Left ventricle myocardium inferior (tissue), 1 donor: ENCODE measurements around the gene INTS11. TPM values are rescaled to one million over a fixed set of nuclear protein-coding genes. Genes with fewer than 3 reads are reported as not detected.

Source experiments
- DNase-seq: peaks from one replicate; pipeline ENCODE4 v3.0.0-alpha.2; 2020
- H3K27ac ChIP-seq: fragments of 200-600 bp; replicated peaks from 2 replicates; pipeline ENCODE4 v1.8.0; 2021
- H3K27me3 ChIP-seq: fragments of 200-600 bp; 2 replicates; pipeline ENCODE4 v1.8.0; 2021; ENCODE audit warnings: low read depth
- H3K36me3 ChIP-seq: fragments of 200-600 bp; 2 replicates; pipeline ENCODE4 v1.8.0; 2021
- H3K4me1 ChIP-seq: fragments of 200-600 bp; 2 replicates; pipeline ENCODE4 v1.8.0; 2021
- H3K4me3 ChIP-seq: fragments of 200-600 bp; 2 replicates; pipeline ENCODE4 v1.8.0; 2021; ENCODE audit warnings: mild to moderate bottlenecking, moderate library complexity
- H3K9me3 ChIP-seq: fragments of 200-600 bp; replicated peaks from 2 replicates; pipeline ENCODE4 v1.8.0; 2021
- intact Hi-C: fragments of 100-400 bp; cut with micrococcal nuclease; formaldehyde crosslinking; loops from one replicate; pipeline ENCODE4 v1.11.0; 2022
- long read RNA-seq: library from polyadenylated mRNA; unstranded; transcript quantifications from one replicate; pipeline ENCODE4 v2.0.0, GENCODE V29; 2021
- total RNA-seq: library from RNA; stranded (reverse); fragmentation: NEBNext Ultra II Directional; extraction: Animal tissue kit (Norgen Biotek cat#: 25700); gene quantifications from one replicate; pipeline ENCODE4 v1.2.1, GENCODE V29; 2021
- TF ChIP-seq, protein P1 (sequence below): fragments of 200-600 bp; IDR thresholded peaks from 2 replicates; pipeline ENCODE4 v1.8.0; 2021; ENCODE audit warnings: antibody characterized with exemption, mild to moderate bottlenecking, borderline replicate concordance
- donor health status: DM: no; HTN: yes; CAD: no; lungs with severe emphysema.

Gene INTS11
- 70.1 TPM for total RNA-seq
- long read RNA-seq, transcript INTS11-208 (17 exons, 2,148 nt), result major isoform, 125 of 179 reads
- long read RNA-seq, partial matches to known transcripts, result 21 of 179 reads
- long read RNA-seq, other reads (novel, unspliced or antisense), result 29 of 179 reads

DNA sequence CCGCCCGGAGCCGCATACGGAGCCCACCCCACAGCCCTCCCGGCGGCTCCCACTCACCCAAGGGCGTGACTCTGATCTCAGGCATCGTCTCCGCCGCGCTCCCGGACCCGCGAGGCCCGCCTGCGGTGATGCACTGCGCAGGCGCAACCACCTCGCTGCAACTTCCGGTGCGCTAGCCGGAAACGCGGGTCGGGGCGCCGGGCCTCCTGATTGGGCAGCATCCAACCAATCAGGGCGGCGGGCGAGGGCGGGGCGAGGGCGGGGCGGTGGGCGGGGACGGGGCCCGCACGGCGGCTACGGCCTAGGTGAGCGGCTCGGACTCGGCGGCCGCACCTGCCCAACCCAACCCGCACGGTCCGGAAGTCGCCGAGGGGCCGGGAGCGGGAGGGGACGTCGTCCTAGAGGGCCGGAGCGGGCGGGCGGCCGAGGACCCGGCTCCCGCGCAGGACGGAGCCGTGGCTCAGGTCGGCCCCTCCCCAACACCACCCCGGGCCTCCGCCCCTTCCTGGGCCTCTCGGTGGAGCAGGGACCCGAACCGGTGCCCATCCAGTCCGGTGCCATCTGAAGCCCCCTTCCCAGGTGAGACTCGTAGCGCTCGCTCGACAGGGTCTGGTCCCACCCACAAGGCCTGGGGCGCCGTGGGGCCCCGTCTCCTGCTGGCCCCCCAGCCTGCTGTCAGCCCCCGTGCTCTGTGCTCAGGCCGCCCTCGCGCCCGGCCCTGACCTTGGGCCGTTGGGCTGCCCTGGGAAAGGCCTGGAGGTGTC is at the start of gene INTS11, which contains the start of gene CPTP:
Gene INTS11 (minus strand): TSS at position 137 of the 764 bp plus-strand sequence. CDS start 52 bp downstream, at position 85.
Gene CPTP (plus strand): TSS at position 279 of the 764 bp plus-strand sequence. CDS start 2,109 bp downstream, outside the sequence.
- peaks cover 42% of the 10 kb centered on the region for H3K36me3 ChIP-seq
- intact Hi-C loops, result no loop called here

DNA sequence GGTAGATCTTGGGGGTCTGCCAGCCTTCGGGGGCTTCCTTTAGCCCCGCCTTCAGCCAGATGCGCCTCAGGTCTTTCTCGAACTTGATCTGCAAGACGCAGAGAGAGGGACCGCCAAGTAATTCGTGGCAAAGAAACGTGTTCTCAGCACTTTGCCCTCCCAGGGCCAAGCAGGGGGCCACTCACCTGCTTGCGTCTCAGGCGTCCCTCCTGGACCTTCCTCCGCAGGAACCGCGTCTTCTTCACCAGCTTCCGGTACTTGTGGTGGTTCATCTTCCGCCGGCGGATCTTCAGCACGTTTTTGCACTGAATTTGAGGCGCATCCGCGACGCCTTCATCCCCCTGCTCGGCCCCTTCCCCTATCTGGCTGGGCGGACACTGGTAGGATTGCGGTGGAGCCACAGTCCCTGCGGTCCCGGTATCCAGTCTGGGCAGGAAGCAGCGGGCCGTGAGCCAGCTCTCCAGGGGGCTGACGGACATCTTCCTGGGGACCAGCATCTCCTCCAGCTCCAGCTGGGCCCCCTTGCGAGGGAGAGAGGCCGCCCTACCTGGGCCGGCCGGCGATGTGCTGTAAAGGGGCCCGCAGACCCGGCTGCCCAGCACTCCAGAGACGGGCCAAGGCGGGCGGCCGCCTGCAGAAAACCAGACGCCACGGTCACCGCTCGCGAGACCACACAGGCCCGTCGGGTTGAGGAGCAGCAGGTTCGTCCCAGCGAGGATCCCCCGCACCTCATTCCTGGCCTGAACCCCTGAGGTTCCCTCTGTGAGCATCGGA is 49.5 kb upstream of the INTS11 start:
- TF ChIP-seq, protein P1, sequence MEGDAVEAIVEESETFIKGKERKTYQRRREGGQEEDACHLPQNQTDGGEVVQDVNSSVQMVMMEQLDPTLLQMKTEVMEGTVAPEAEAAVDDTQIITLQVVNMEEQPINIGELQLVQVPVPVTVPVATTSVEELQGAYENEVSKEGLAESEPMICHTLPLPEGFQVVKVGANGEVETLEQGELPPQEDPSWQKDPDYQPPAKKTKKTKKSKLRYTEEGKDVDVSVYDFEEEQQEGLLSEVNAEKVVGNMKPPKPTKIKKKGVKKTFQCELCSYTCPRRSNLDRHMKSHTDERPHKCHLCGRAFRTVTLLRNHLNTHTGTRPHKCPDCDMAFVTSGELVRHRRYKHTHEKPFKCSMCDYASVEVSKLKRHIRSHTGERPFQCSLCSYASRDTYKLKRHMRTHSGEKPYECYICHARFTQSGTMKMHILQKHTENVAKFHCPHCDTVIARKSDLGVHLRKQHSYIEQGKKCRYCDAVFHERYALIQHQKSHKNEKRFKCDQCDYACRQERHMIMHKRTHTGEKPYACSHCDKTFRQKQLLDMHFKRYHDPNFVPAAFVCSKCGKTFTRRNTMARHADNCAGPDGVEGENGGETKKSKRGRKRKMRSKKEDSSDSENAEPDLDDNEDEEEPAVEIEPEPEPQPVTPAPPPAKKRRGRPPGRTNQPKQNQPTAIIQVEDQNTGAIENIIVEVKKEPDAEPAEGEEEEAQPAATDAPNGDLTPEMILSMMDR, result no peak
- Histone ChIP-seq H3K27me3 (no peaks in the 10 kb centered on the region), H3K9me3 (no peaks in the 10 kb centered on the region), H3K4me3 (peak overlapping the region; percentile 100), H3K27ac (peak overlapping the region; percentile 99), H3K4me1 (peaks cover 47% of the 10 kb centered on the region), H3K36me3 (peaks cover 11% of the 10 kb centered on the region)
- intact Hi-C loops, result no loop called here
- DNase-seq, result no peak

More for the DNA sequence above, at the start of gene INTS11, which contains the start of gene CPTP:
- Histone ChIP-seq H3K4me3 (peak within 1 kb of the TSS; percentile 89), H3K9me3 (no peaks in the 10 kb centered on the region), H3K4me1 (peaks cover 85% of the 10 kb centered on the region), H3K27ac (peak within 1 kb of the TSS; percentile 98), H3K27me3 (no peaks in the 10 kb centered on the region)
- TF ChIP-seq, protein P1, result no peak
- DNase-seq, result peak; percentile 94

DNA sequence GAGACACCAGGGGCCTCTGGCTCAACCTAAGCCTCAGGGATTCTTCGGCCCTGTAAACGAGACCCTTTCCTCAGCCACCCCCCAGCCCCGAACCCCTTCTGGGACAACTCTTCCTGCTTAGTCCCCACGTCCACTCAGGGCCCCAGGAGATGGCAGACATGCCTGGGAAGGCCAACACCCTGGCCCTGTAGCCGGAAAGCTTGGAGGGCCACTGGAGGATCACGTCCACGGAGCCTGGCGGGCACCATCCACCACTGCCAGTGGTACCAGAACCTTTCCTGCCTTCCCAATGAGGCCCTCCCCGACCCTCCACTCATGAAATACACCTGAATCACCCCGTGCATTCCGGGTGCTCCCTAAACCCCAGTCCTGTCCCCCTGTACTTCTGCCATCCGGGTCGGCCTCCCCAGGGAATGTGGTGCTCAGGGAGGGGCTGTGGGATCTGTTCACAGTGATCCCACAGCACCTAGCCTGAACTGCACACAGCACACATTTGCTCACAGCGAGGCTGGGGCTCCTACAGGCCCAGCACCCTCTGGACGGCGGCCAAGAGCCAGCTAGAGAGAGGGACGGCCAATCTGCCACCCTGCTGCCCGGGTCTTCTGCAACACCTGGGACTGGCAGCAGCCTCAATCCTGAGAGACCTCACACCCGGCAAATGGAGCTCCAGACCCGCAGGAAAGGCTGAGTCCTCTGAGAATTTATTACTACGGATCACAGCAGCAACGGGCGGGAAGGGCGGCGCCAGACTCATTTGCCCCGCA is 48.8 kb upstream of the INTS11 start:
- Histone ChIP-seq H3K27ac (no peak overlapping the region), H3K36me3 (peaks cover 11% of the 10 kb centered on the region), H3K4me3 (peak overlapping the region; percentile 100), H3K4me1 (peaks cover 47% of the 10 kb centered on the region), H3K27me3 (no peaks in the 10 kb centered on the region), H3K9me3 (no peaks in the 10 kb centered on the region)
- no peak for DNase-seq
- TF ChIP-seq, protein P1, result no peak
- intact Hi-C loops, result no loop called here

DNA sequence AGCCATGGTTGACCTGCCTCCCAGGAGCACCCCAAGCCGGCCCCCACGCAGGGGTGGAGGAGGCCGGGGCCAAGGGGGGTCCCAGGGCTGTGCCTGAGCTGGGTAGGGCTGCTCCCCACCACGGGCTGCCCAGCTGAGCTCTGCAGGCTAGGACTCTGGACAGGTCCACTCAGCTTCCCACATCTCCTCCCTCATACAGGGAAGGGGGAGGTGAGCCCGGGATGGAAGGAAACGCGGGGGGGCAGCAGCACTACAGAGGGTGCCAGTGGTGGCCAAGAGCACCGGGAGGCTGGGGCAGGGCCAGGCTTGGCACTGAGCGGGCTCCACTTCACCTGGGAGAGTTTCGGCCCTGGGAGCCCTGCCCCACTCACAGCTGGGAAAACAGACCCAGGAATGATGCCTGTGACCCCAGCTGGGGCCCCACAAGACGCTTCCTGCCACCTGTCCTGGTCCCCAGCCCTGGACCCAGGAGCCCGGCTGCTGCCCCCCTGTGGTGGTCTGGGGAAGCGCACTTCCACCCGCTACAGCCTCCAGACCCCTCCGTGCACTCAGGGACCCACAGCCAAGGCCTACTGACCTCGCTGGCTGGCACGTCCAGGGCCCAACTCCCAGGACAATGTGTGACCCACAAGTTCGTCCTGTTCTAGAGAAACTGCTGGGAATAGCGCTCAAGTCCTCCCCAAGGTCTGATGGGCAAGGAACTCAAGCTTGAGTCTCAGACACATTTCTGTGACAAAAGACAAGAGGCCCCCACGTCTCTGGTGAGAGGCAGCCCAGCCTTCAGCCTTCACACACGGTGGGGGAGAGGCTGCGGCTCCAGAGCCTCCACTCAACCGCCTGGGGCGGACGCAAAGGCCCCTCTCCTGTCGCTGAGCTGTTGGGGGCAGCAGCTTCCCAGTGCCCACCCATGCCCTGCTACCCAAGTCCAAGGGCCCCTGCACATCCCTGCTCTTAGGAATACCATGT is 47.6 kb upstream of the INTS11 start:
- TF ChIP-seq, protein P1, result peak; percentile 98
- H3K27ac ChIP-seq, result peak overlapping the region; percentile 9
- no peaks in the 10 kb centered on the region for H3K9me3 ChIP-seq
- no peak overlapping the region for H3K4me3 ChIP-seq
- peak; percentile 72 for DNase-seq
- no peaks in the 10 kb centered on the region for H3K27me3 ChIP-seq
- peaks cover 47% of the 10 kb centered on the region for H3K4me1 ChIP-seq
- intact Hi-C loops, result no loop called here
- peaks cover 11% of the 10 kb centered on the region for H3K36me3 ChIP-seq
